HepG2 (cell line): ENCODE measurements around the gene ABCC3. TPM values are rescaled to one million over a fixed set of nuclear protein-coding genes. Genes with fewer than 3 reads are reported as not detected.

Source experiments
- CHD2 ChIP-seq: IDR thresholded peaks from 2 replicates; pipeline ENCODE4 v1.6.1; 2011; ENCODE audit warnings: low read depth, low read length, improper control_type of control experiment
- FOXK2 ChIP-seq: fragments of 450-650 bp; IDR thresholded peaks from 2 replicates; pipeline ENCODE4 v1.6.1; 2016
- HDAC6 ChIP-seq: fragments of 200-600 bp; sonication (generic); IDR thresholded peaks from 2 replicates; pipeline ENCODE4 v1.7.0; 2017; ENCODE audit warnings: mild to moderate bottlenecking, antibody characterized with exemption, low read length, low read depth
- HNRNPH1 ChIP-seq: fragments of 200-400 bp; formaldehyde crosslinking; optimal IDR thresholded peaks from 2 replicates; pipeline ENCODE3; 2017; ENCODE audit warnings: mild to moderate bottlenecking, low read depth, low read length
- LCORL ChIP-seq, 2 experiments: fragments of 450-650 bp in 1 of 2; sonication (generic) in 1 of 2; formaldehyde crosslinking in 1 of 2; IDR thresholded peaks; 2 replicates each; pipeline versions ENCODE4 v1.5.0 to v1.6.1; 2017 to 2020; ENCODE audit warnings: antibody characterized with exemption in 1 of 2, missing genetic modification reagents in 1 of 2
- MAX ChIP-seq: IDR thresholded peaks from 2 replicates; pipeline ENCODE4 v1.6.1; 2012; ENCODE audit warnings: inconsistent platforms
- MYNN ChIP-seq: sonication (generic); formaldehyde crosslinking; IDR thresholded peaks from 2 replicates; pipeline ENCODE4 v1.4.0; 2020; ENCODE audit warnings: mild to moderate bottlenecking, low read depth, missing genetic modification reagents
- TAF15 ChIP-seq: fragments of 200-400 bp; formaldehyde crosslinking; IDR thresholded peaks from one replicate; pipeline ENCODE4 v1.6.1; 2018; ENCODE audit warnings: mild to moderate bottlenecking, low read depth, low read length; ENCODE audit not compliant: poor library complexity, severe bottlenecking
- TOPORS ChIP-seq: sonication (generic); formaldehyde crosslinking; IDR thresholded peaks from 2 replicates; pipeline ENCODE4 v1.8.0; 2023; ENCODE audit warnings: mild to moderate bottlenecking, missing genetic modification reagents
- U2AF1 ChIP-seq: fragments of 200-400 bp; formaldehyde crosslinking; optimal IDR thresholded peaks from 2 replicates; pipeline ENCODE3; 2017; ENCODE audit warnings: mild to moderate bottlenecking, low read depth, low read length
- ZBTB40 ChIP-seq, 2 experiments: fragments of 450-650 bp in 1 of 2; sonication (generic) in 1 of 2; formaldehyde crosslinking in 1 of 2; IDR thresholded peaks; 2 replicates each; pipeline versions ENCODE4 v1.6.1 to v1.8.0; 2016 to 2022; ENCODE audit warnings: antibody characterized with exemption in 1 of 2, mild to moderate bottlenecking in 1 of 2, missing genetic modification reagents in 1 of 2
- ZBTB49 ChIP-seq: sonication (generic); formaldehyde crosslinking; IDR thresholded peaks from 2 replicates; pipeline ENCODE4 v1.4.0; 2020; ENCODE audit warnings: missing genetic modification reagents, borderline replicate concordance
- ZC3H13 ChIP-seq: sonication (generic); formaldehyde crosslinking; IDR thresholded peaks from 2 replicates; pipeline ENCODE4 v1.8.1; 2023; ENCODE audit warnings: mild to moderate bottlenecking, missing genetic modification reagents, moderate library complexity
- ZC3H4 ChIP-seq: sonication (generic); formaldehyde crosslinking; IDR thresholded peaks from 2 replicates; pipeline ENCODE4 v1.4.0; 2020; ENCODE audit warnings: missing genetic modification reagents, borderline replicate concordance
- ZFP37 ChIP-seq: sonication (generic); formaldehyde crosslinking; IDR thresholded peaks from 2 replicates; pipeline ENCODE4 v1.4.0; 2020; ENCODE audit warnings: missing genetic modification reagents, borderline replicate concordance
- ZFP41 ChIP-seq: sonication (generic); formaldehyde crosslinking; IDR thresholded peaks from 2 replicates; pipeline ENCODE4 v1.4.0; 2020; ENCODE audit warnings: mild to moderate bottlenecking, missing genetic modification reagents, borderline replicate concordance
- ZNF329 ChIP-seq: sonication (generic); formaldehyde crosslinking; IDR thresholded peaks from 2 replicates; pipeline ENCODE4 v1.9.0; 2021; ENCODE audit warnings: low read depth, mild to moderate bottlenecking, missing genetic modification reagents
- ZNF569 ChIP-seq: sonication (generic); formaldehyde crosslinking; IDR thresholded peaks from 2 replicates; pipeline ENCODE4 v1.5.0; 2020; ENCODE audit warnings: mild to moderate bottlenecking, missing genetic modification reagents, moderate library complexity, borderline replicate concordance
- polyA plus RNA-seq, 8 experiments: library from polyadenylated mRNA; depleted of rRNA in 3 of 8; stranded (reverse) in 7 of 8; unstranded in 1 of 8; fragments of >200 nt; fragmentation: Illumina TruSeq in 4 of 8; extraction: Trizol in 4 of 8; gene quantifications; 2 replicates each; pipeline versions ENCODE4 v1.2.1 to v1.2.3, GENCODE V29; 2011 to 2016; ENCODE audit warnings: low read depth in 4 of 8, missing spikeins in 1 of 8, mixed read lengths in 1 of 8; ENCODE audit not compliant: insufficient read depth in 1 of 8
- total RNA-seq, 5 experiments: library from RNA; depleted of rRNA; stranded (reverse); fragments of >200 nt; fragmentation: Illumina TruSeq; extraction: Trizol; gene quantifications; 2 replicates each; pipeline ENCODE4 v1.2.3, GENCODE V29; 2016; ENCODE audit warnings: low read depth in 1 of 5

Gene ABCC3
- total and polyA plus RNA-seq, 2 of the 13 experiments (the other 11 are each of a cell fraction or from before 2014, with no cell fraction given), result 25.2 to 50.7 TPM

- TF ChIP-seq ZBTB49 (CRISPR knock-in tag), result no peak
- no peak for TF ChIP-seq LCORL (IDR thresholded peaks at IDR 0.05)
- TF ChIP-seq LCORL (CRISPR knock-in tag; IDR thresholded peaks at IDR 0.05), result peak; percentile 79
- TF ChIP-seq HNRNPH1, result peak; percentile 46
- no peak for TF ChIP-seq U2AF1
- 0 out of 2 replicates have a peak, but pooled peaks have one; percentile 24 for TF ChIP-seq ZFP41 (CRISPR knock-in tag)
- TF ChIP-seq MAX, result no peak
- no peak for TF ChIP-seq ZC3H13 (CRISPR knock-in tag)
- TF ChIP-seq ZNF569 (CRISPR knock-in tag), result no peak
- no peak for TF ChIP-seq ZFP37
- no peak for TF ChIP-seq TAF15
- no peak for TF ChIP-seq CHD2
- TF ChIP-seq FOXK2, result no peak
- TF ChIP-seq ZNF329 (CRISPR knock-in tag), result no peak
- TF ChIP-seq ZBTB40 (IDR thresholded peaks at IDR 0.05), result no peak
- TF ChIP-seq ZBTB40 (CRISPR knock-in tag; IDR thresholded peaks at IDR 0.05), result no peak
- TF ChIP-seq ZC3H4 (CRISPR knock-in tag), result no peak
- TF ChIP-seq MYNN (CRISPR knock-in tag), result no peak
- TF ChIP-seq HDAC6, result no peak
- TF ChIP-seq TOPORS (CRISPR knock-in tag), result no peak
Measured at GRCh38 chr17:50634224-50634914, at the start of gene ABCC3 (continued).
